Measurements from ENCODE around the gene AK2. TPM values are rescaled to one million over a fixed set of nuclear protein-coding genes. Genes with fewer than 3 reads are reported as not detected.
A peak's percentile ranks its signal among the peaks of the same experiment; 100 is the strongest.
"Not testable (repeated sequence)": the region's sequence is repeated elsewhere in the genome, so short reads cannot be mapped to it uniquely, and the experiment has no call there.

The AK2 gene
- total RNA-seq, 1 experiment from 2014 or later: 204 TPM

- DNase-seq (ENCODE audit: extremely low read depth, low read depth): no peak
Observed at GRCh38 chr1:33003657-33004056, 33.0 kb downstream of the AK2 start.

DNA sequence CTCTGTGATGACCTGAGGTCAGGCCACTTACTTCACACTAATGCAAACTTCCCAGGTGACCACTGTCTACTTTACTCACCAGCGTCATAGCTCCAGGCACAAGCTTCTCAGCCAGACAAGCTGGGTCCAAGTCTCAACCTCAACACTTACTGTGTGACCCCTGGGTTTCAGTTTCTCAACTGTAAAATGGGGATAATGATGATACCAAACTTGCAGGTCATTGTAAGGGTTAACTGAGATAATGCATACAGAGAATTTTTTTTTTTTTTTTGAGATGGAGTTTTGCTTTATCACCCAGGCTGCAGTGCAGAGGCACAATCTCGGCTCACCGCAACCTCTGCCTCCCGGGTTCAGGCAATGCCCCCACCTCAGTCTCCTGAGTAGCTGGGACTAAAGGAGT is 34.7 kb downstream of the AK2 start:
- no peak for DNase-seq (ENCODE audit: extremely low read depth, low read depth)

GRCh38 chr1:33001282-33001681 is 35.4 kb downstream of the AK2 start:
- no peak for DNase-seq (ENCODE audit: extremely low read depth, low read depth)

DNA sequence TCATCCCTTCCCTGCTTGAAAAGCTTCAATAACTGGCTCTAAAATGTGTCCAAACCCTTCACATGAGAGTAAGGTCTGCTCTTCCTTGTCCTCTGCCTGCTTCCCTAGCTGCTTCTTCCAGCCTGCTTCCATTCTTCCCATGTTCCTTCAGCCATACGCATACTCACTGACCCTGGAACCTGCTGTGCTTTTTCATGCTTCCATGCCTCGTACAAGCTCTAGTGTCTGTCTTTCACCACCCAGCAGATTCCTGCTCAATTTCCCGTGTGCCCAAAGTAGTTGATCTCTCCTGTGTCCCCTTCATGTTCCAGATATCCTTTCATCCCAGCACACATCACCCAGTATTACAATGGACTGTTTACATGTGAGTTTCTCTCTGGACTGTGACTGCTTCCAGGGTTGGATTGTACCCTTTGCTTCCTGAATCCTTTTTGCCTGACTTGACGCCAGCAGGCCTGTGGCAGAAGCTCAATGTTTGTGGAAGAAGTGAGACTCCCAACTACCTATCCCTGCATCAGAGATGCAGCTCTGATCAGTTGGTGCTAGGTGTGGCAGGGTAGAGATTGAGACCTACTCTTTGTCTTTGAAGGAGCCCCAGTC is 36.2 kb downstream of the AK2 start:
- no peak for DNase-seq (ENCODE audit: extremely low read depth, low read depth)

- no peak for DNase-seq (ENCODE audit: extremely low read depth, low read depth)
Observed at GRCh38 chr1:32998997-32999396, 37.7 kb downstream of the AK2 start.

GRCh38 chr1:32998064-32998463 is 38.6 kb downstream of the AK2 start:
- no peak for DNase-seq (ENCODE audit: extremely low read depth, low read depth)

GRCh38 chr1:32997381-32997891 is 39.2 kb downstream of the AK2 start:
- DNase-seq (ENCODE audit: extremely low read depth, low read depth): no peak

GRCh38 chr1:32993324-32993636 is 43.4 kb downstream of the AK2 start:
- not testable (repeated sequence) for DNase-seq (ENCODE audit: extremely low read depth, low read depth)

GRCh38 chr1:32992489-32993323 is 44.0 kb downstream of the AK2 start:
- peak; percentile 70 for DNase-seq (ENCODE audit: extremely low read depth, low read depth)

- no peak for DNase-seq (ENCODE audit: extremely low read depth, low read depth)
Observed at GRCh38 chr1:32991819-32992488, 44.7 kb downstream of the AK2 start.

GRCh38 chr1:32991386-32991785 is 45.3 kb downstream of the AK2 start:
- DNase-seq (ENCODE audit: extremely low read depth, low read depth): no peak

- no peak for DNase-seq (ENCODE audit: extremely low read depth, low read depth)
Observed at GRCh38 chr1:32990887-32991286, 45.8 kb downstream of the AK2 start.

GRCh38 chr1:32989160-32990050 is 47.3 kb downstream of the AK2 start:
- peak; percentile 74 for DNase-seq (ENCODE audit: extremely low read depth, low read depth)

DNA sequence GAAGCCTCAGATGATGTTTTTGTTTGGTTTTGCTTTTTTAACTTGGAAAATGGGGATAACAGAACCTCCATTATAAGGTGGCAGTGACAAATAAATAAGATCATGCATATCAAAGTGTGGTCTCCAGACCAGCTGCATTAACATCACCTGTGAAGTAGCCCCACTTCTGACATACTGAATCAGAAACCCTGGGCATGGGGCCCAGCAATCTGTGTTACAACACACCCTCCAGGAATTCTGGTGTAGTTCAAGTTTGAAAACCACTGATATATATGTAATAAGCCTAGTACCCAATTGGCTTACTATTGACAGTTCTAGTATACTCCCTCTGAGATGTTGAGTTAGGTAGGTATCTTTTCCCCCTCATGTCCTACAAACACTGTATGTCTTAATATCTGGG is 48.0 kb downstream of the AK2 start:
- DNase-seq (ENCODE audit: extremely low read depth, low read depth): no peak

DNA sequence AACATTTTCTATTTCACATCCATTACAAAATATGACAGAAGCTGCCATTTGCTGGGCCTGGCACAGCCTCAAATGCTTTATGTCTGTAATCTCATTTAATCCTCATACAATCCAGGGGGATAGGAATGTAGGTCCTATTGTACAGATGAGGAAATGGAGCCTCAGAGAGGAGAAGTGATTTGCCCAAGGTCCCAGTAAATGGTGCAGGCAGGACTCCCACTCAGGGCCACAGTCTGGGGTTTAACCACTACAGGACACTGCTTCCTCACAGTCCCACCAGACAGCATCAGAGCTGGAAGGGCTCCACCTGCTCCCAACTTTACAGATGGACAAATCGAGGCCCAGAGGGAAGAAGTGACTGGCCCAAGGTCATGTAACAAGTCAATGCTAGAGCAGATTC is 51.5 kb downstream of the AK2 start:
- DNase-seq (ENCODE audit: extremely low read depth, low read depth): no peak

GRCh38 chr1:32984455-32985171 is 52.1 kb downstream of the AK2 start:
- no peak for DNase-seq (ENCODE audit: extremely low read depth, low read depth)

DNA sequence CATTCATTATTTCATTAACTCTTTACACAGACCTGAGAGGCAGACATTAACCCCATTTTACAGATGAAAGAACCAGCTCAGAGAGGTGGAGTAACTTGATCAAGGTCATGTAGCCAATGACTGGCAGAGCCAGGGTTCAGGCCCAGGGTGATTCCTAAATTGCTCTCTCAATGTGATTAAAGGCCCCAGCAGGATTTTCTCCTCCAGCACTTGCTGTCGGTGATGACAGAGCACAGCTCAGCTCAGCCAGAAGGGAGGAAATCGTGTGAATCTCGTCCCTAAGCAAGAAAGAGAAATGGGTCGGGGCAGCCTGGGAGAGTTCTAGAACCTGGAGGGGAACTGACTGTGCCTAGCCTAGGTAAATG is 52.6 kb downstream of the AK2 start:
- no peak for DNase-seq (ENCODE audit: extremely low read depth, low read depth)

DNA sequence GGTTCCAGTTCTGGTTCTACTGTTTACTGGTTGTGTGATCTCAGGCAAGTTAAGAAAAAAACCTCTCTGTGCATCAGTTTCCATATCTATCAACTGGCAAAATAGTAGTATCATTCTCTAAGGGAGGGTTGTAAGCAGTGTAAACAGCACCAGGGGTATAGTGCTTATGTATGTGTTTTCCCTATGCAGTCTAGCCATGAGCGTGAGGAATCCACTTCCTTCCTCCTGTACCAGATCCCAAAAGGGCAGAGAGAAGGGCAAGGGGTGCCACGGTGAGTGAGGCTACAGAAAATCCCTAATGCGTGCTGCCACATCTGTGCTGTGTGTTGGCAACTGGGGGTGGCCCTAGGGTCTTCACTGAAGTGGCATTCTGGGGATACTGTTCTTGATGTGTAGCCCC is 53.7 kb downstream of the AK2 start:
- no peak for DNase-seq (ENCODE audit: extremely low read depth, low read depth)

DNA sequence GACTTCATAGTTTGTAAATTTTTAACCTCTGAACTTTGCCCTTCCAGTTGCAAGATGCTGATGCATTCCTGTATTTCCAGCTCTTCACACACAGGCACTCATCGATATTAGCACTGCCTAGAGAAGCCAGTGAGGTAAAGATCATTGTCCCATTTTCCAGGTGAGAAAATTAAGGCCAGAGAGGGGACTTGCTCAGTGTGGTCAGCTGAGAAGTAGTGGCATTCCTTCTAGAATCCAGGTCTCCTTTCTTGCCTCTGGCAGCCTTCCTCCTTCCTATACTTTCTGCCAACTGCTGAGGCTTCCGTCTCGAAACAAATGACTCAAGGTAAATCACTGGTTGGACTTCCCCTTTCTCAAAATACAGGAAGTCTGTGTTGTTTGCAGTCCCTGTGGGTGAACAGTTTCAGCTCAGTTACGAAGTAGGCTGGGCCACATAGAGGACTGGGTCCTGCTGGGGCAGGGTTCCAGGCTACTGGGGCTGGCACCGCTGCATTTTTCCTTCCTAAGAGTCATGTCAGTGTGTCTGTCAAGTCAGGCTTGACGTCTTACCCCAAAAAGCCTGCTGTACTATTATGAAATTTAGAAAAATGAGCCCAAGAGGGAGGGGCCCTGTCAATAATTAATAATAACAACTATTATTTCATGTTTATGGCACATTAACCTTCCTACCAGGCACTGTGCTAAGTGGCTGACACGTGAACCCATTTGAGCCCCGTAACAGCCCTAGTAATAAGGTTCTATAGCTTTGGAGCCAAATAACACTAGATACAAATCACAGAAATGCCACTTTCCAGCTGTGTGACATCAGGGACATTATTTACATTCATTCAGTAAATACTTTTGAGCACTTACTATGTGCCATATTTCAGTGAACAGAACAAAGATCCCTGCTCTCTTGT is 55.4 kb downstream of the AK2 start:
- peak; percentile 55 for DNase-seq (ENCODE audit: extremely low read depth, low read depth)

Data from NCI-H460 (cell line).